H9 (cell line): ENCODE data around the gene LRRC36. TPM values are rescaled to one million over a fixed set of nuclear protein-coding genes. Genes with fewer than 3 reads are reported as not detected.

ENCODE experiments used
- DNase-seq: peaks from one replicate; pipeline ENCODE4 v3.0.0-alpha.2; 2017
- H2AFZ ChIP-seq: one replicate; pipeline ENCODE4 v1.6.1; 2013; ENCODE audit warnings: mild to moderate bottlenecking, low read length, control low read depth, moderate library complexity
- H2AK5ac ChIP-seq: 2 replicates; pipeline ENCODE4 v1.6.1; 2013; ENCODE audit warnings: low read length, control low read depth, mixed read lengths; ENCODE audit not compliant: insufficient read length
- H2BK120ac ChIP-seq: one replicate; pipeline ENCODE4 v1.6.1; 2013; ENCODE audit warnings: low read depth, mild to moderate bottlenecking, low read length, control low read depth, inconsistent platforms; ENCODE audit not compliant: poor library complexity, severe bottlenecking
- H2BK12ac ChIP-seq: 2 replicates; pipeline ENCODE4 v1.6.1; 2013; ENCODE audit warnings: low read length, control low read depth, mixed read lengths, low read depth; ENCODE audit not compliant: insufficient read length
- H2BK15ac ChIP-seq: 2 replicates; pipeline ENCODE4 v1.6.1; 2013; ENCODE audit warnings: low read depth, low read length, control low read depth
- H2BK20ac ChIP-seq: one replicate; pipeline ENCODE4 v1.6.1; 2013; ENCODE audit warnings: low read depth, mild to moderate bottlenecking, low read length, control low read depth, inconsistent platforms; ENCODE audit not compliant: poor library complexity, severe bottlenecking
- H2BK5ac ChIP-seq: 2 replicates; pipeline ENCODE4 v1.6.1; 2013; ENCODE audit warnings: low read length, control low read depth, mixed read lengths; ENCODE audit not compliant: insufficient read length
- H3K14ac ChIP-seq: 2 replicates; pipeline ENCODE4 v1.6.1; 2013; ENCODE audit warnings: low read length, control low read depth; ENCODE audit not compliant: insufficient read depth
- H3K18ac ChIP-seq: 2 replicates; pipeline ENCODE4 v1.6.1; 2013; ENCODE audit warnings: low read depth, mild to moderate bottlenecking, mixed read lengths, low read length, control low read depth; ENCODE audit not compliant: insufficient read length
- H3K23ac ChIP-seq: 2 replicates; pipeline ENCODE4 v1.6.1; 2013; ENCODE audit warnings: low read length, control low read depth, mixed read lengths, low read depth; ENCODE audit not compliant: insufficient read length
- H3K23me2 ChIP-seq: 2 replicates; pipeline ENCODE4 v1.6.1; 2013; ENCODE audit warnings: low read depth, mild to moderate bottlenecking, mixed read lengths, low read length, control low read depth; ENCODE audit not compliant: insufficient read length, poor library complexity, severe bottlenecking
- H3K27ac ChIP-seq: 2 replicates; pipeline ENCODE4 v1.5.1; 2013; ENCODE audit warnings: low read length, control low read depth, mixed read lengths, low read depth; ENCODE audit not compliant: insufficient read length
- H3K27me3 ChIP-seq: 2 replicates; pipeline ENCODE4 v1.6.1; 2013; ENCODE audit warnings: low read length, control low read depth, inconsistent platforms; ENCODE audit not compliant: insufficient read depth
- H3K4ac ChIP-seq: 2 replicates; pipeline ENCODE4 v1.6.1; 2013; ENCODE audit warnings: low read depth, mild to moderate bottlenecking, control low read depth, inconsistent platforms, low read length, moderate library complexity
- H3K4me1 ChIP-seq: 2 replicates; pipeline ENCODE4 v1.6.1; 2013; ENCODE audit warnings: low read length, control low read depth, inconsistent platforms; ENCODE audit not compliant: insufficient read depth
- H3K4me2 ChIP-seq: 2 replicates; pipeline ENCODE4 v1.6.1; 2013; ENCODE audit warnings: low read length, control low read depth, mixed read lengths; ENCODE audit not compliant: insufficient read length, insufficient read depth
- H3K56ac ChIP-seq: 2 replicates; pipeline ENCODE4 v1.6.1; 2013; ENCODE audit warnings: low read depth, mild to moderate bottlenecking, mixed read lengths, low read length, control low read depth; ENCODE audit not compliant: insufficient read length
- H3K79me1 ChIP-seq: 2 replicates; pipeline ENCODE4 v1.6.1; 2013; ENCODE audit warnings: low read depth, mild to moderate bottlenecking, moderate library complexity, low read length, control low read depth, inconsistent platforms; ENCODE audit not compliant: insufficient read depth, poor library complexity, severe bottlenecking
- H3K79me2 ChIP-seq: 2 replicates; pipeline ENCODE4 v1.6.1; 2013; ENCODE audit warnings: low read length, control low read depth, inconsistent platforms; ENCODE audit not compliant: insufficient read depth
- H3K9ac ChIP-seq: 2 replicates; pipeline ENCODE4 v1.6.1; 2013; ENCODE audit warnings: low read length, control low read depth, mixed read lengths; ENCODE audit not compliant: insufficient read length; ENCODE audit errors: extremely low read depth
- H3K9me3 ChIP-seq: one replicate; pipeline ENCODE4 v1.6.1; 2013; ENCODE audit warnings: low read depth, low read length, inconsistent platforms; ENCODE audit not compliant: control insufficient read depth
- H3T11ph ChIP-seq: one replicate; pipeline ENCODE4 v1.6.1; 2013; ENCODE audit warnings: mild to moderate bottlenecking, low read length, control low read depth, inconsistent platforms
- H4K20me1 ChIP-seq: one replicate; pipeline ENCODE4 v1.6.1; 2013; ENCODE audit not compliant: control insufficient read depth, insufficient read length, insufficient read depth
- H4K5ac ChIP-seq: 2 replicates; pipeline ENCODE4 v1.6.1; 2013; ENCODE audit warnings: low read depth, mild to moderate bottlenecking, mixed read lengths, low read length, control low read depth; ENCODE audit not compliant: insufficient read length
- H4K8ac ChIP-seq: replicated peaks from 2 replicates; pipeline ENCODE4 v1.6.1; 2013; ENCODE audit warnings: low read length, control low read depth, mixed read lengths, low read depth; ENCODE audit not compliant: insufficient read length
- H4K91ac ChIP-seq: 2 replicates; pipeline ENCODE4 v1.6.1; 2013; ENCODE audit warnings: low read depth, mild to moderate bottlenecking, moderate library complexity, mixed read lengths, low read length, control low read depth; ENCODE audit not compliant: insufficient read length
- H3K27ac Mint-ChIP-seq, 3 experiments: 2 replicates in 2 of 3; 3 replicates in 1 of 3; pipeline ENCODE4 v1.8.0; 2020 to 2021; ENCODE audit warnings: mixed read lengths in 3 of 3, mild to moderate bottlenecking in 1 of 3, moderate library complexity in 1 of 3
- H3K27me3 Mint-ChIP-seq: 2 replicates; pipeline ENCODE4 v1.8.0; 2021; ENCODE audit warnings: low read depth, mild to moderate bottlenecking, moderate library complexity, mixed read lengths
- H3K36me3 Mint-ChIP-seq, 3 experiments: 2 replicates in 2 of 3; 3 replicates in 1 of 3; pipeline ENCODE4 v1.8.0; 2020 to 2021; ENCODE audit warnings: low read depth in 3 of 3, mixed read lengths in 3 of 3; ENCODE audit not compliant: insufficient read depth in 1 of 3
- H3K4me1 Mint-ChIP-seq, 2 experiments: 2 replicates each; pipeline ENCODE4 v1.8.0; 2020; ENCODE audit warnings: mixed read lengths in 2 of 2
- H3K4me3 Mint-ChIP-seq, 2 experiments: 2 replicates in 1 of 2; 3 replicates in 1 of 2; pipeline ENCODE4 v1.8.0; 2020 to 2021; ENCODE audit warnings: mild to moderate bottlenecking in 2 of 2, mixed read lengths in 2 of 2, moderate library complexity in 1 of 2
- H3K9me3 Mint-ChIP-seq, 2 experiments: 2 replicates in 1 of 2; 3 replicates in 1 of 2; pipeline ENCODE4 v1.8.0; 2020; ENCODE audit warnings: mild to moderate bottlenecking in 2 of 2, mixed read lengths in 2 of 2, moderate library complexity in 1 of 2
- CTCF ChIP-seq: fragments of 200-600 bp; sonication (generic); conservative IDR thresholded peaks from 3 replicates; pipeline ENCODE4 v1.8.0; 2021; ENCODE audit warnings: antibody characterized with exemption, mild to moderate bottlenecking
- WGBS: extraction: QIAGEN DNeasy Blood & Tissue Kit; methylation state at CpG from one replicate; pipeline ENCODE4 v1.1.7; 2013; ENCODE audit warnings: missing lambda C conversion rate, low lambda C conversion rate, mixed read lengths; ENCODE audit not compliant: insufficient read length; ENCODE audit errors: extremely low coverage; 5-methylcytosine and 5-hydroxymethylcytosine counted together
- total RNA-seq: library from RNA; stranded (reverse); gene quantifications from 2 replicates; pipeline ENCODE4 v1.2.1, GENCODE V29; 2021

The LRRC36 gene
- total RNA-seq, 1 experiment from 2014 or later, result not detected

- peak overlapping the region; percentile 36 to 81 (median 55); a peak in 4 of 7 replicates for H3K27ac Mint-ChIP-seq
- Histone ChIP-seq H2AK5ac (no peak overlapping the region), H2BK20ac (no peak overlapping the region), H3K79me1 (no peaks in the 10 kb centered on the region), H3K4me1 (peaks cover 32% of the 10 kb centered on the region), H2BK15ac (no peak overlapping the region), H3K9me3 (no peaks in the 10 kb centered on the region), H3K27ac (peak overlapping the region; percentile 89), H2AFZ (no peak overlapping the region), H2BK12ac (no peak overlapping the region), H3K4me2 (peak overlapping the region; percentile 22), H3K23ac (no peak overlapping the region), H4K20me1 (no peaks in the 10 kb centered on the region), H2BK5ac (no peak overlapping the region), H3K23me2 (peaks cover 5% of the 10 kb centered on the region), H3K56ac (no peak overlapping the region), H3K27me3 (no peaks in the 10 kb centered on the region; the same call in 1 of the 2 replicates), H3K18ac (no peak overlapping the region), H3K4ac (no peak overlapping the region), H4K5ac (no peak overlapping the region), H3T11ph (no peak overlapping the region), H2BK120ac (no peak overlapping the region), H3K9ac (no peak overlapping the region), H3K79me2 (no peaks in the 10 kb centered on the region; the same call in 1 of the 2 replicates), H4K8ac (no peak overlapping the region), H4K91ac (no peak overlapping the region), H3K14ac (no peak overlapping the region)
- peak overlapping the region in 1 of 2 experiments; percentile 67; a peak in 1 of 5 replicates for H3K4me3 Mint-ChIP-seq
- H3K27me3 Mint-ChIP-seq, result peaks cover 16% of the 10 kb centered on the region
- TF ChIP-seq CTCF, result no peak
- no CpG with 5 or more reads among the region's 4 CpGs for WGBS
- no peaks in the 10 kb centered on the region for H3K9me3 Mint-ChIP-seq
- no peaks in the 10 kb centered on the region; a peak in 1 of 7 replicates for H3K36me3 Mint-ChIP-seq
- H3K4me1 Mint-ChIP-seq, result peaks cover 74 to 75% of the 10 kb centered on the region in 2 experiments
- DNase-seq, result no peak
Observed at GRCh38 chr16:67425580-67425979, 99.0 kb downstream of the LRRC36 start.
